ENCODE data around the gene TRAPPC5.

Gene TRAPPC5

GRCh38 chr19:7661744-7662538, 18.7 kb upstream of the TRAPPC5 start:
- no peak overlapping the region for H3K27ac ChIP-seq (ENCODE audit: low read depth, low read length)
- no peak overlapping the region for H3K9ac ChIP-seq (ENCODE audit: low read depth in 1 of 2, low read length in 2 of 2)
- H3K36me3 ChIP-seq (ENCODE audit: control insufficient read depth in 1 of 2, insufficient read depth in 2 of 2, low read length in 2 of 2): no peaks in the 10 kb centered on the region
- H3K4me3 ChIP-seq (ENCODE audit: low read depth in 1 of 2, low read length in 2 of 2): no peak overlapping the region
- no peaks in the 10 kb centered on the region for H3K4me1 ChIP-seq (ENCODE audit: control insufficient read depth in 1 of 2, insufficient read depth in 2 of 2, low read length in 2 of 2)
- no peaks in the 10 kb centered on the region for H3K9me3 ChIP-seq (ENCODE audit: control insufficient read depth in 1 of 2, low read length in 2 of 2)
- no peaks in the 10 kb centered on the region for H3K27me3 ChIP-seq (ENCODE audit: control insufficient read depth in 1 of 2, insufficient read depth in 2 of 2, low read length in 2 of 2)

DNA sequence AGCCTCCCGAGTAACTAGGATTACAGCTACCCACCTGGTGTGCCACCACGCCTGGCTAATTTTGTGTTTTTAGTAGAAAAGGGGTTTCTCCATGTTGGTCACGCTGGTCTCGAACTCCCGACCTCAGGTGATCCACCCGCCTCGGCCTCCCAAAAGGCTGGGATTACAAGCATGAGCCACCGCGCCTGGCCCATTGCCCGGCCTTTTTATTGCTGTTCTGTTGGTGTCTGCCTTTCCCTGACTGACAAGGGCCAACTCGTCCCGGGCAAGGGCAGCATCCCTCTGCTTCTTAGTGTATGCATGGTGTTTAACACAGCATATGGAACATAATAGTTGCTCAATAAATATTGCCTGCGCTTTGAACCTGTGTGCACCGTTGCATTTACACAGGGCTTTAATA, 18.0 kb upstream of the TRAPPC5 start:
- Histone ChIP-seq H3K9ac (ENCODE audit: low read depth in 1 of 2, low read length in 2 of 2) (no peak overlapping the region), H3K27ac (ENCODE audit: low read depth, low read length) (no peak overlapping the region), H3K9me3 (ENCODE audit: control insufficient read depth in 1 of 2, low read length in 2 of 2) (no peaks in the 10 kb centered on the region), H3K27me3 (ENCODE audit: control insufficient read depth in 1 of 2, insufficient read depth in 2 of 2, low read length in 2 of 2) (no peaks in the 10 kb centered on the region), H3K4me1 (ENCODE audit: control insufficient read depth in 1 of 2, insufficient read depth in 2 of 2, low read length in 2 of 2) (no peaks in the 10 kb centered on the region), H3K36me3 (ENCODE audit: control insufficient read depth in 1 of 2, insufficient read depth in 2 of 2, low read length in 2 of 2) (no peaks in the 10 kb centered on the region), H3K4me3 (ENCODE audit: low read depth in 1 of 2, low read length in 2 of 2) (no peak overlapping the region)

DNA sequence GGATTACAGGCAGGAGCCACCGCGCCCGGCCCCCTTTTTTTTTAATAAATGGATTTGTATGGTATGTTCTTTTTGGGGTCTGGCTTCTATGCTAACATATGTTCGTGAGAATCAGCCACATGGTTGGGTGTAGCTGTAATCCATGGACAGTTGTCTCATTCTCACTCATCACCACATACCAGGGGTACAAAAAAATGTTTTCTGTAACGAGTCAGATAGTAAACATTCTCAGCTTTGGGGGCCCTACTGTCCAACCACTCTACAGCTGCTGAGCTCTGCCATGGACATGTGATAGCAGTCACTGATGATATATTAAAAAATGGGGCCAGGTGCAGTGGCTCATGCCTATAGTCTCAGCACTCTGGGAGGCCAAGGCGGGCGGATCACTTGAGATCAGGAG, 16.9 kb upstream of the TRAPPC5 start:
- Histone ChIP-seq H3K9me3 (ENCODE audit: control insufficient read depth in 1 of 2, low read length in 2 of 2) (no peaks in the 10 kb centered on the region), H3K4me3 (ENCODE audit: low read depth in 1 of 2, low read length in 2 of 2) (no peak overlapping the region), H3K9ac (ENCODE audit: low read depth in 1 of 2, low read length in 2 of 2) (no peak overlapping the region)

GRCh38 chr19:7665076-7665475, 15.6 kb upstream of the TRAPPC5 start:
- Histone ChIP-seq H3K4me3 (ENCODE audit: low read depth in 1 of 2, low read length in 2 of 2) (no peak overlapping the region), H3K4me1 (ENCODE audit: control insufficient read depth in 1 of 2, insufficient read depth in 2 of 2, low read length in 2 of 2) (no peaks in the 10 kb centered on the region), H3K27me3 (ENCODE audit: control insufficient read depth in 1 of 2, insufficient read depth in 2 of 2, low read length in 2 of 2) (peaks cover 0 to 5% of the 10 kb centered on the region in 2 donors), H3K36me3 (ENCODE audit: control insufficient read depth in 1 of 2, insufficient read depth in 2 of 2, low read length in 2 of 2) (no peaks in the 10 kb centered on the region), H3K27ac (ENCODE audit: low read depth, low read length) (no peak overlapping the region), H3K9me3 (ENCODE audit: control insufficient read depth in 1 of 2, low read length in 2 of 2) (no peaks in the 10 kb centered on the region), H3K9ac (ENCODE audit: low read depth in 1 of 2, low read length in 2 of 2) (no peak overlapping the region)

More for the DNA sequence above, 16.9 kb upstream of the TRAPPC5 start:
- H3K27me3 ChIP-seq (ENCODE audit: control insufficient read depth in 1 of 2, insufficient read depth in 2 of 2, low read length in 2 of 2): no peaks in the 10 kb centered on the region
- H3K27ac ChIP-seq (ENCODE audit: low read depth, low read length): no peak overlapping the region
- H3K36me3 ChIP-seq (ENCODE audit: control insufficient read depth in 1 of 2, insufficient read depth in 2 of 2, low read length in 2 of 2): no peaks in the 10 kb centered on the region
- no peaks in the 10 kb centered on the region for H3K4me1 ChIP-seq (ENCODE audit: control insufficient read depth in 1 of 2, insufficient read depth in 2 of 2, low read length in 2 of 2)

DNA sequence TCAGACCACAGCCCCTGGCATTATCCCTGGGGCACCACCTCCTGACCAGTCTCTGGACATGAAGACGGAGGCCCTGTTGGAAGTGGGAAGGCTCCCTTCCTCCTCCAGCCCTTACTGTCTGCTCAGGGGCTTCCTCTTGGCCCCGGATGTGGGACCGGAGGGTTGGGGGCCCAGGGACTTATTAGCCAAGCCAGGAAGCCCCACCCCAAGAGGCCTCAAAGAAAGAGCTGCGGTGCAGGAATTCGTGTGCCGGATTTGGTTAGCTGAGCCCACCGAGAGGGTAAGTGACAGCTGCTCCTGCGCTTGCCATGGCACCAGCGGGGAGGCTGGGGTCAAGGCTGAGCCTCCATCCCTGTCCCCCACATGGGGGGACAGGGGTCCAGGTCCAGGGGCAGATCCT, 11.8 kb upstream of the TRAPPC5 start, which contains the start of gene RETN:
Gene RETN (plus strand): TSS at position 208 of the 400 bp plus-strand sequence. CDS start 278 bp downstream, outside the sequence.
- Histone ChIP-seq H3K9me3 (ENCODE audit: control insufficient read depth in 1 of 2, low read length in 2 of 2) (peaks cover 0 to 1% of the 10 kb centered on the region in 2 donors), H3K36me3 (ENCODE audit: control insufficient read depth in 1 of 2, insufficient read depth in 2 of 2, low read length in 2 of 2) (no peaks in the 10 kb centered on the region), H3K27me3 (ENCODE audit: control insufficient read depth in 1 of 2, insufficient read depth in 2 of 2, low read length in 2 of 2) (peaks cover 0 to 19% of the 10 kb centered on the region in 2 donors), H3K4me1 (ENCODE audit: control insufficient read depth in 1 of 2, insufficient read depth in 2 of 2, low read length in 2 of 2) (no peaks in the 10 kb centered on the region), H3K4me3 (ENCODE audit: low read depth in 1 of 2, low read length in 2 of 2) (no peak within 1 kb of the TSS), H3K9ac (ENCODE audit: low read depth in 1 of 2, low read length in 2 of 2) (no peak within 1 kb of the TSS), H3K27ac (ENCODE audit: low read depth, low read length) (no peak within 1 kb of the TSS)

DNA sequence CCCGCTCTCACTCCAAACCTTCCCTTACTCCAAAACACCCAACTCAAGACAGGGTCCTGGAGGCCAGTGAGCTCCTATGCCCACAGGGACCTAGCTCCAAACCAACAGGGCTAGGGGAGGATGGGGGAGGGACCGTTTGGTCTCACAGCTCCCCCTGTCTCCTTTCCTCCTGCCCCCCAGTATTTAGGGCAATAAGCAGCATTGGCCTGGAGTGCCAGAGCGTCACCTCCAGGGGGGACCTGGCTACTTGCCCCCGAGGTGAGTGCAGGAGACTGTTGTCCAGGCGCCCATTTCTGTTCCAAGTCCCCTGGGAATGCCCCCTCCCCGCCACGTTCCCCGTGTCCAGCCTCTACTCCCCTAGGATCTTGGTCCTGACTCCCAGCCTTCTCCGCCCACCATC, 11.0 kb upstream of the TRAPPC5 start:
- H3K4me3 ChIP-seq (ENCODE audit: low read depth in 1 of 2, low read length in 2 of 2): no peak overlapping the region
- H3K9ac ChIP-seq (ENCODE audit: low read depth in 1 of 2, low read length in 2 of 2): no peak overlapping the region
- H3K27ac ChIP-seq (ENCODE audit: low read depth, low read length): no peak overlapping the region
- peaks cover 0 to 2% of the 10 kb centered on the region in 2 donors for H3K9me3 ChIP-seq (ENCODE audit: control insufficient read depth in 1 of 2, low read length in 2 of 2)
- peaks cover 0 to 19% of the 10 kb centered on the region in 2 donors for H3K27me3 ChIP-seq (ENCODE audit: control insufficient read depth in 1 of 2, insufficient read depth in 2 of 2, low read length in 2 of 2)
- H3K36me3 ChIP-seq (ENCODE audit: control insufficient read depth in 1 of 2, insufficient read depth in 2 of 2, low read length in 2 of 2): no peaks in the 10 kb centered on the region
- no peaks in the 10 kb centered on the region for H3K4me1 ChIP-seq (ENCODE audit: control insufficient read depth in 1 of 2, insufficient read depth in 2 of 2, low read length in 2 of 2)

- peaks cover 0 to 2% of the 10 kb centered on the region in 2 donors for H3K9me3 ChIP-seq (ENCODE audit: control insufficient read depth in 1 of 2, low read length in 2 of 2)
- peaks cover 0 to 19% of the 10 kb centered on the region in 2 donors for H3K27me3 ChIP-seq (ENCODE audit: control insufficient read depth in 1 of 2, insufficient read depth in 2 of 2, low read length in 2 of 2)
- no peak overlapping the region for H3K9ac ChIP-seq (ENCODE audit: low read depth in 1 of 2, low read length in 2 of 2)
- no peak overlapping the region for H3K4me3 ChIP-seq (ENCODE audit: low read depth in 1 of 2, low read length in 2 of 2)
- no peaks in the 10 kb centered on the region for H3K4me1 ChIP-seq (ENCODE audit: control insufficient read depth in 1 of 2, insufficient read depth in 2 of 2, low read length in 2 of 2)
- no peaks in the 10 kb centered on the region for H3K36me3 ChIP-seq (ENCODE audit: control insufficient read depth in 1 of 2, insufficient read depth in 2 of 2, low read length in 2 of 2)
- H3K27ac ChIP-seq (ENCODE audit: low read depth, low read length): no peak overlapping the region
These were observed 10.4 kb upstream of the TRAPPC5 start for GRCh38 chr19:7670150-7670783.

GRCh38 chr19:7670790-7671189, 9.8 kb upstream of the TRAPPC5 start:
- H3K27me3 ChIP-seq (ENCODE audit: control insufficient read depth in 1 of 2, insufficient read depth in 2 of 2, low read length in 2 of 2): peaks cover 1 to 19% of the 10 kb centered on the region in 2 donors
- H3K9me3 ChIP-seq (ENCODE audit: control insufficient read depth in 1 of 2, low read length in 2 of 2): peaks cover 0 to 2% of the 10 kb centered on the region in 2 donors

DNA sequence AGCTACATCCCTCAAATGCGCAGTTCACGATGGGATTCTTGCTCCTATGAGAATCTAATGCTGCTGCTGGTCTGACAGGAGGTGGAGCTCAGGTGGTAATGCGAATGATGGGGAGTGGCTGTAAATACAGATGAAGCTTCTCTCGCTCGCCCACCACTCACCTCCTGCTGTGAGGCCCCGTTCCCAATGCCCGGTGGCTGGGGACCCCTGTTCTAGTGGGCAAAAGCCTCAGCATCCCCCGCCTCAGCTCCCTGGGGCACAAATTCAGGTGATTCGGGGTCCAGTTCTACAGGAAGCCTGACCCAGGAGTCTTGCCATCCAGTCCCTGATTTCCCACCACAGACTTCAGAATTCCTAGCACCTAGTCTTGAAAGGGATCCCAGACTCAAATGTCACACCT, 8.1 kb upstream of the TRAPPC5 start:
- no peak overlapping the region for H3K4me3 ChIP-seq (ENCODE audit: low read depth in 1 of 2, low read length in 2 of 2)
- no peaks in the 10 kb centered on the region for H3K36me3 ChIP-seq (ENCODE audit: control insufficient read depth in 1 of 2, insufficient read depth in 2 of 2, low read length in 2 of 2)
- no peak overlapping the region for H3K27ac ChIP-seq (ENCODE audit: low read depth, low read length)
- H3K9ac ChIP-seq (ENCODE audit: low read depth in 1 of 2, low read length in 2 of 2): no peak overlapping the region
- H3K27me3 ChIP-seq (ENCODE audit: control insufficient read depth in 1 of 2, insufficient read depth in 2 of 2, low read length in 2 of 2): peaks cover 3 to 20% of the 10 kb centered on the region in 2 donors
- H3K9me3 ChIP-seq (ENCODE audit: control insufficient read depth in 1 of 2, low read length in 2 of 2): peaks cover 0 to 2% of the 10 kb centered on the region in 2 donors
- H3K4me1 ChIP-seq (ENCODE audit: control insufficient read depth in 1 of 2, insufficient read depth in 2 of 2, low read length in 2 of 2): peaks cover 0 to 4% of the 10 kb centered on the region in 2 donors

More at GRCh38 chr19:7670790-7671189, 9.8 kb upstream of the TRAPPC5 start:
- H3K4me1 ChIP-seq (ENCODE audit: control insufficient read depth in 1 of 2, insufficient read depth in 2 of 2, low read length in 2 of 2): no peaks in the 10 kb centered on the region
- no peak overlapping the region for H3K27ac ChIP-seq (ENCODE audit: low read depth, low read length)
- H3K4me3 ChIP-seq (ENCODE audit: low read depth in 1 of 2, low read length in 2 of 2): no peak overlapping the region
- H3K9ac ChIP-seq (ENCODE audit: low read depth in 1 of 2, low read length in 2 of 2): no peak overlapping the region
- H3K36me3 ChIP-seq (ENCODE audit: control insufficient read depth in 1 of 2, insufficient read depth in 2 of 2, low read length in 2 of 2): no peaks in the 10 kb centered on the region
